ENCODE measurements around the gene COG2.
A peak's percentile ranks its signal among the peaks of the same experiment; 100 is the strongest.

COG2 gene

DNA sequence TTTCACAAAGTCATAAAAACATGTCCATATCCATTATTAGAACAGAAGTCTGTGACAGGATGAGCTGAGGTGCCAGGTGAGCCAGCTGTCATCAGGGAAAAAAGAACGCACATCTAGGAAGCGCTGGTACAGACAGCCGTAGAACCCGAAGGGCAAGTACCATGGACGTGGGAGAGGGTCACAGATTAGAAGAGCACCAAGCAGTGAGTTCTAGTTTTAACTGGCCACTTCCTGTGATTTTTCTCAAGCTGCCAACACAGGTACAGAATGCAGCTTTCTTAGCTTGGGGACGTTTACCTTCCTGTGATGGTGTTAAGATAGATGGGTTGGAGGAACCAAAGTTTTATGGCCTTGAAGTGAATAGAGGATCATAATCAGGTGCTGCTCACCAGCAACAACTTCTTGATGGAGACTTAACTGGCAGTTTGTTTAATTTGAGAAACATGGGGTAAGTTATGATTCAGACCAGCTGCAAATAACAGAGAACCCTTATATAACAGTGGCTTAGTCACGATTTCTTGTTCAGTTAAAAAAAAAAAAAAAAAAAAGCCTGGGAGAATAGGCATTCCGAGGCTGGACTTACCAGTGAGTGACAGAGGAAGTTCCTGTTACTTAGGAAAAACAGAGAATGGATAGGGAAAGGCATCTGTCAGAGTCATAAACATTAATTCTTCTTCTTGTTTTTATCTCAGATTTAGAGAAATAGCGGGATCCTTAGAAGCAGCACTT lies 40.8 kb downstream of the COG2 start:
- Histone ChIP-seq H3K4me2 (ENCODE audit: low read length) (no peak overlapping the region), H3K4me3 (ENCODE audit: low read length) (no peak overlapping the region), H3K27me3 (ENCODE audit: insufficient read depth, low read length, poor library complexity) (no peaks in the 10 kb centered on the region), H2BK120ac (ENCODE audit: low read depth, low read length) (no peak overlapping the region), H3K79me2 (ENCODE audit: control insufficient read depth, insufficient read depth, low read length) (no peaks in the 10 kb centered on the region), H3K18ac (ENCODE audit: low read length) (no peak overlapping the region), H4K8ac (ENCODE audit: low read depth, low read length) (no peak overlapping the region), H3K79me1 (ENCODE audit: low read length) (no peaks in the 10 kb centered on the region), H3K4me1 (ENCODE audit: control insufficient read depth, low read depth, low read length) (no peaks in the 10 kb centered on the region), H3K23ac (ENCODE audit: low read length) (no peak overlapping the region), H4K5ac (ENCODE audit: low read length) (no peak overlapping the region), H3K56ac (ENCODE audit: low read length) (no peak overlapping the region), H3K4ac (ENCODE audit: low read depth, low read length) (no peak overlapping the region), H2BK15ac (replicated peaks; ENCODE audit: low read depth) (no peak overlapping the region), H3K9ac (ENCODE audit: low read length) (no peak overlapping the region), H2AK5ac (ENCODE audit: low read length) (no peak overlapping the region), H3K27ac (ENCODE audit: low read depth, low read length) (no peak overlapping the region), H3K36me3 (ENCODE audit: control insufficient read depth, insufficient read depth, low read length) (no peaks in the 10 kb centered on the region), H2BK5ac (ENCODE audit: low read length) (no peak overlapping the region)
- no CpG with 5 or more reads among the region's 9 CpGs for WGBS (ENCODE audit: extremely low coverage, insufficient coverage, low lambda C conversion rate)
- peak; percentile 59 for DNase-seq

DNA sequence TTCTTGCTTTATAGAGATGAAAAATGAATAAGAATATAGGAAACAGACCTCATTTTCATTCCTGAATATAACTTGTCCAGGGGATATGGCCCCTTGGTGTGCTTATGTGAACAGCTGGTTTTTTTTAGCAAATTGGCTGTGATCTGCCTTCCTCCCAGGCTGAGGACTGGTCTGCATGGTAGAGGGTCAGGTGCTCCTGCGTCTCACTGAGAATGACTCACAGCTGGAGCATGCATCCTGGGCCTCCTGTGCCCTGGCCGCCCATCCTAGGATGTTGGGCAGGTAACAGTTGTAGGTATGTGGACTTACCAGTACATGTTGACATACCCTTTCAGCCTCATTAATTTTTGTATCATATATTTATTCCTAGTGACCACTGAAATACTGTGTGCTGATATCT lies 41.9 kb downstream of the COG2 start:
- Histone ChIP-seq H3K4ac (ENCODE audit: low read depth, low read length) (no peak overlapping the region), H3K4me1 (ENCODE audit: control insufficient read depth, low read depth, low read length) (no peaks in the 10 kb centered on the region), H2BK5ac (ENCODE audit: low read length) (no peak overlapping the region), H3K18ac (ENCODE audit: low read length) (no peak overlapping the region), H3K27ac (ENCODE audit: low read depth, low read length) (no peak overlapping the region), H3K4me2 (ENCODE audit: low read length) (no peak overlapping the region), H2BK15ac (replicated peaks; ENCODE audit: low read depth) (no peak overlapping the region), H4K8ac (ENCODE audit: low read depth, low read length) (no peak overlapping the region), H2AK5ac (ENCODE audit: low read length) (no peak overlapping the region), H3K4me3 (ENCODE audit: low read length) (no peak overlapping the region), H2BK120ac (ENCODE audit: low read depth, low read length) (no peak overlapping the region), H3K79me1 (ENCODE audit: low read length) (no peaks in the 10 kb centered on the region), H3K27me3 (ENCODE audit: insufficient read depth, low read length, poor library complexity) (no peaks in the 10 kb centered on the region), H4K5ac (ENCODE audit: low read length) (no peak overlapping the region), H3K9ac (ENCODE audit: low read length) (no peak overlapping the region), H3K79me2 (ENCODE audit: control insufficient read depth, insufficient read depth, low read length) (no peaks in the 10 kb centered on the region), H3K56ac (ENCODE audit: low read length) (no peak overlapping the region), H3K23ac (ENCODE audit: low read length) (no peak overlapping the region), H3K36me3 (ENCODE audit: control insufficient read depth, insufficient read depth, low read length) (no peaks in the 10 kb centered on the region)
- DNase-seq, result peak; percentile 46
- no CpG with 5 or more reads among the region's 2 CpGs for WGBS (ENCODE audit: extremely low coverage, insufficient coverage, low lambda C conversion rate)

DNA sequence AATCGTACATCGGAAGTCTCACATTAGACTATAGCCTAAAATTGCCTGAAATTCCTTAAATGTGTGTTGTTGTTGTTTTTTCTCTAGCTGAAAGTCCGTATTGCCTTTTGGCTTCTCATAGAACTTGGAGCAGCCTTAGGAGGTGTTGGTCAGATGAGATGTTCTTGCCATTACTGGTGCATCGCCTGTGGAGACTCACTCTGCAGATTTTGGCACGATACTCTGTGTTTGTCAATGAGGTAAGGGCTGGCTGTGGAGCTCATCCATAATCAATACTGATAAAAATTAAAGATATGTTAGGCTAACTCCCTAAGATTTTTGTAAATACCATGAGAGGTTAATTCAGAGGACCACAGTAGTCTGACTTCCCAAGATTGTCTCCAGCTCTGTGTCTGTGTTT lies 42.7 kb downstream of the COG2 start:
- H3K79me1 ChIP-seq (ENCODE audit: low read length), result no peaks in the 10 kb centered on the region
- H3K4me3 ChIP-seq (ENCODE audit: low read length), result no peak overlapping the region
- H2AK5ac ChIP-seq (ENCODE audit: low read length), result no peak overlapping the region
- no peak overlapping the region for H3K23ac ChIP-seq (ENCODE audit: low read length)
- no peak overlapping the region for H3K18ac ChIP-seq (ENCODE audit: low read length)
- no peak overlapping the region for H3K4ac ChIP-seq (ENCODE audit: low read depth, low read length)
- no peak overlapping the region for H3K4me2 ChIP-seq (ENCODE audit: low read length)
- DNase-seq, result no peak
- H2BK120ac ChIP-seq (ENCODE audit: low read depth, low read length), result no peak overlapping the region
- H3K4me1 ChIP-seq (ENCODE audit: control insufficient read depth, low read depth, low read length), result no peaks in the 10 kb centered on the region
- no peak overlapping the region for H3K56ac ChIP-seq (ENCODE audit: low read length)
- H3K79me2 ChIP-seq (ENCODE audit: control insufficient read depth, insufficient read depth, low read length), result no peaks in the 10 kb centered on the region
- no peak overlapping the region for H3K9ac ChIP-seq (ENCODE audit: low read length)
- no peaks in the 10 kb centered on the region for H3K27me3 ChIP-seq (ENCODE audit: insufficient read depth, low read length, poor library complexity)
- H3K36me3 ChIP-seq (ENCODE audit: control insufficient read depth, insufficient read depth, low read length), result no peaks in the 10 kb centered on the region
- H2BK5ac ChIP-seq (ENCODE audit: low read length), result no peak overlapping the region
- no peak overlapping the region for H2BK15ac ChIP-seq (replicated peaks; ENCODE audit: low read depth)
- no CpG with 5 or more reads among the region's 5 CpGs for WGBS (ENCODE audit: extremely low coverage, insufficient coverage, low lambda C conversion rate)
- no peak overlapping the region for H4K5ac ChIP-seq (ENCODE audit: low read length)
- no peak overlapping the region for H3K27ac ChIP-seq (ENCODE audit: low read depth, low read length)
- no peak overlapping the region for H4K8ac ChIP-seq (ENCODE audit: low read depth, low read length)

DNA sequence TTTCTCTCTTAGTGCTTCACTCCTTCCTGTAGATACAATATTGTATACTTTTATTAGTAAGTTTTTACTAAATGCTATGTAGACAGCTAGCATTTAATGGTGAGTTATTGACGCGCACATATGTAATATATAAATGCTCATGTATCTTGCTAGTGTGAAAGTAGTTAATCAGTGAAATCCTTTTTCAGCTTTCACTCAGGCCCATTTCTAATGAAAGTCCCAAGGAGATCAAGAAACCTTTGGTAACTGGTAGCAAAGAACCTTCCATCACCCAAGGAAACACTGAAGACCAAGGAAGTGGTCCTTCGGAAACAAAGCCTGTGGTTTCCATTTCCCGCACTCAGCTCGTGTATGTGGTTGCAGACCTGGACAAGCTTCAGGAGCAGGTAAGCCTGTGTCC lies 44.5 kb downstream of the COG2 start:
- H2BK120ac ChIP-seq (ENCODE audit: low read depth, low read length), result no peak overlapping the region
- H2BK5ac ChIP-seq (ENCODE audit: low read length), result no peak overlapping the region
- no peaks in the 10 kb centered on the region for H3K79me2 ChIP-seq (ENCODE audit: control insufficient read depth, insufficient read depth, low read length)
- no peak overlapping the region for H4K5ac ChIP-seq (ENCODE audit: low read length)
- H2AK5ac ChIP-seq (ENCODE audit: low read length), result no peak overlapping the region
- no peaks in the 10 kb centered on the region for H3K27me3 ChIP-seq (ENCODE audit: insufficient read depth, low read length, poor library complexity)
- H3K23ac ChIP-seq (ENCODE audit: low read length), result no peak overlapping the region
- H3K9ac ChIP-seq (ENCODE audit: low read length), result no peak overlapping the region
- H4K8ac ChIP-seq (ENCODE audit: low read depth, low read length), result no peak overlapping the region
- H3K4ac ChIP-seq (ENCODE audit: low read depth, low read length), result no peak overlapping the region
- no peak for DNase-seq
- no peak overlapping the region for H3K4me2 ChIP-seq (ENCODE audit: low read length)
- no CpG with 5 or more reads among the region's 5 CpGs for WGBS (ENCODE audit: extremely low coverage, insufficient coverage, low lambda C conversion rate)
- no peak overlapping the region for H3K56ac ChIP-seq (ENCODE audit: low read length)
- no peaks in the 10 kb centered on the region for H3K4me1 ChIP-seq (ENCODE audit: control insufficient read depth, low read depth, low read length)
- no peak overlapping the region for H2BK15ac ChIP-seq (replicated peaks; ENCODE audit: low read depth)
- H3K79me1 ChIP-seq (ENCODE audit: low read length), result no peaks in the 10 kb centered on the region
- H3K36me3 ChIP-seq (ENCODE audit: control insufficient read depth, insufficient read depth, low read length), result no peaks in the 10 kb centered on the region
- no peak overlapping the region for H3K27ac ChIP-seq (ENCODE audit: low read depth, low read length)
- no peak overlapping the region for H3K4me3 ChIP-seq (ENCODE audit: low read length)
- H3K18ac ChIP-seq (ENCODE audit: low read length), result no peak overlapping the region

DNA sequence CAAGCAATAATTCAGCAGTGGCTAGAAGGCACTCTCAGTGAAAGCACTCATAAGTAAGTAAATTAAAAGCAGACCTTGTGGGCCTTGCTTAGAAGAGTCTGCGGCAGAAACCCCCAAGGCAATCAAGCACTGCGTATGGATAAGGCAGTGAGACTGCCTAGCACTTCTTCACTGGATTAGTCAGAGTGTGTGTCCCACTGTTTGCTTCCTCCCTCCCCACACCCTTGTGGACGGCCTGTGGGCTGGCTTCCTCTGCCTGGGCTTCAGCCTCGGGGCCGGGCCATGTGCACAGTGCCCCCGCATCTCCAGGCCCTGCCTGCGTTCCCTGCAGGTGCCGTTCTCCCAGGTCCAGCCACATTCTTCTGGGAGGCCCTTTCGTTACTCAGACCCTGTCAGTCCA lies 47.8 kb downstream of the COG2 start:
- H3K79me2 ChIP-seq (ENCODE audit: control insufficient read depth, insufficient read depth, low read length), result no peaks in the 10 kb centered on the region
- DNase-seq, result no peak
- H3K4me2 ChIP-seq (ENCODE audit: low read length), result no peak overlapping the region
- H3K27ac ChIP-seq (ENCODE audit: low read depth, low read length), result no peak overlapping the region
- peaks cover 2% of the 10 kb centered on the region for H3K36me3 ChIP-seq (ENCODE audit: control insufficient read depth, insufficient read depth, low read length)
- WGBS (ENCODE audit: extremely low coverage, insufficient coverage, low lambda C conversion rate), result no CpG with 5 or more reads among the region's 9 CpGs
- H2BK5ac ChIP-seq (ENCODE audit: low read length), result no peak overlapping the region
- no peak overlapping the region for H4K5ac ChIP-seq (ENCODE audit: low read length)
- no peak overlapping the region for H3K9ac ChIP-seq (ENCODE audit: low read length)
- no peak overlapping the region for H3K18ac ChIP-seq (ENCODE audit: low read length)
- H3K4me3 ChIP-seq (ENCODE audit: low read length), result no peak overlapping the region
- no peak overlapping the region for H2BK120ac ChIP-seq (ENCODE audit: low read depth, low read length)
- H3K4me1 ChIP-seq (ENCODE audit: control insufficient read depth, low read depth, low read length), result no peaks in the 10 kb centered on the region
- H4K8ac ChIP-seq (ENCODE audit: low read depth, low read length), result no peak overlapping the region
- no peak overlapping the region for H3K4ac ChIP-seq (ENCODE audit: low read depth, low read length)
- no peaks in the 10 kb centered on the region for H3K79me1 ChIP-seq (ENCODE audit: low read length)
- H3K56ac ChIP-seq (ENCODE audit: low read length), result no peak overlapping the region
- H3K27me3 ChIP-seq (ENCODE audit: insufficient read depth, low read length, poor library complexity), result no peaks in the 10 kb centered on the region
- no peak overlapping the region for H2BK15ac ChIP-seq (replicated peaks; ENCODE audit: low read depth)
- no peak overlapping the region for H2AK5ac ChIP-seq (ENCODE audit: low read length)
- no peak overlapping the region for H3K23ac ChIP-seq (ENCODE audit: low read length)

DNA sequence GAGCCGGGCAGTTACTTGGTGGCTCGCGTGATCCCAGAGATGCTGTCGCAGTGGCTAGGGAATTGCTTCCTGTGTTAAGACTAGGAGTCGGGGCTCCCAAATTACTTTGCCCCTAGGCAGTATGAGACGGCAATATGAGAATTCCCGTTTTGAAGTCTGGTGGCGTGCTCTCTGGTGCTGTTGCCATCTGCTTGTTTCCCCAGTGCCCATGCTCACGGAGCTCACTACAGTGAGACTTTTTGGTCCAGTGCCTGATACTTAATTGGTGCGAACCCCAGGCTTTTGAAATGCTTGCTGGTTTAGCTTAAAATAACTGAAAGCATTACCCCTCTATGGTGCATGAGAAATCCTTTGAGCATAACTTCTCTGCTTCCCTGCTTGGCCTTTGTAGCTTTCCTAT lies 49.3 kb downstream of the COG2 start:
- Histone ChIP-seq H3K36me3 (ENCODE audit: control insufficient read depth, insufficient read depth, low read length) (peaks cover 2% of the 10 kb centered on the region), H2BK5ac (ENCODE audit: low read length) (no peak overlapping the region), H3K27me3 (ENCODE audit: insufficient read depth, low read length, poor library complexity) (no peaks in the 10 kb centered on the region)

More for the DNA sequence above, 49.3 kb downstream of the COG2 start:
- DNase-seq, result no peak
- Histone ChIP-seq H3K23ac (ENCODE audit: low read length) (no peak overlapping the region), H4K8ac (ENCODE audit: low read depth, low read length) (no peak overlapping the region), H3K4me3 (ENCODE audit: low read length) (no peak overlapping the region), H4K5ac (ENCODE audit: low read length) (no peak overlapping the region), H3K79me1 (ENCODE audit: low read length) (no peaks in the 10 kb centered on the region), H3K18ac (ENCODE audit: low read length) (no peak overlapping the region), H3K4me1 (ENCODE audit: control insufficient read depth, low read depth, low read length) (no peaks in the 10 kb centered on the region), H3K56ac (ENCODE audit: low read length) (no peak overlapping the region), H2BK15ac (replicated peaks; ENCODE audit: low read depth) (no peak overlapping the region), H3K4ac (ENCODE audit: low read depth, low read length) (no peak overlapping the region), H2AK5ac (ENCODE audit: low read length) (no peak overlapping the region), H3K9ac (ENCODE audit: low read length) (no peak overlapping the region), H2BK120ac (ENCODE audit: low read depth, low read length) (no peak overlapping the region), H3K4me2 (ENCODE audit: low read length) (no peak overlapping the region), H3K27ac (ENCODE audit: low read depth, low read length) (no peak overlapping the region), H3K79me2 (ENCODE audit: control insufficient read depth, insufficient read depth, low read length) (no peaks in the 10 kb centered on the region)
- no CpG with 5 or more reads among the region's 10 CpGs for WGBS (ENCODE audit: extremely low coverage, insufficient coverage, low lambda C conversion rate)
